Stimulated activated naive CD4-positive, alpha-beta T cell treated with Interleukin-2 at 50 U/mL for 16 hours (primary cell): ENCODE results near the gene UGT1A1.
"Not testable (repeated sequence)": the region's sequence is repeated elsewhere in the genome, so short reads cannot be mapped to it uniquely, and the experiment has no call there.

Experiments used
- DNase-seq: peaks from one replicate; lab custom pipeline; 2025; lab: John Stamatoyannopoulos, UW

The UGT1A1 gene

GRCh38 chr2:233760043-233760442 is at the start of gene UGT1A1:
TSS of gene UGT1A1 (plus strand) at chr2:233760270. CDS start at chr2:233760288, 18 bp downstream.
- no peak for DNase-seq

GRCh38 chr2:233711312-233712008 is 48.6 kb upstream of the UGT1A1 start:
- DNase-seq: peak; percentile 50

GRCh38 chr2:233712611-233713261 is 47.3 kb upstream of the UGT1A1 start, which contains the start of gene UGT1A5:
TSS of gene UGT1A5 (plus strand) at chr2:233712907. CDS start at chr2:233712992, 85 bp downstream.
- no peak for DNase-seq

- no peak for DNase-seq
These were observed 46.8 kb upstream of the UGT1A1 start for GRCh38 chr2:233713262-233713615.

DNA sequence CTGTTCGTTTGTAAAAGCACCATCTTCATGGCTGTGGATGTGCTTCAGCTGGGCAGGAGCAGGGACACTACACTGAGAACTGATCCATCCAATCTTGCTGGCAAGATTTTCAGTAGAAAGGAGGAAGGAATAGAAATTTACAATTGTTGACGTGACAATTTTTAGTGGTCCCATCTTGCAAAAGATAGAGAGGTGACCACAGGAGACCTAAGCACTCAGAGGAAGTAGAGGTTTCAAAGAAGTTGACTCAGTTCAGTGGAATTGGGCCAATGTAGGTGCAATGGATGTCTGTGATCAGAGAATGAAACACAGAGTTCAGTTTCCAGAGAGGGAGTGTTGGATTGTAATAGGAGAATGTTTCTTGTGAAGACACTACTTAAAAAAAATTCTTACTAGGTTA is 45.9 kb upstream of the UGT1A1 start:
- DNase-seq: no peak

- no peak for DNase-seq
These were observed 41.5 kb upstream of the UGT1A1 start, which contains the start of gene UGT1A4 for GRCh38 chr2:233718552-233718951. TSS of gene UGT1A4 (plus strand) at chr2:233718736. CDS start at chr2:233718821, 85 bp downstream.

DNA sequence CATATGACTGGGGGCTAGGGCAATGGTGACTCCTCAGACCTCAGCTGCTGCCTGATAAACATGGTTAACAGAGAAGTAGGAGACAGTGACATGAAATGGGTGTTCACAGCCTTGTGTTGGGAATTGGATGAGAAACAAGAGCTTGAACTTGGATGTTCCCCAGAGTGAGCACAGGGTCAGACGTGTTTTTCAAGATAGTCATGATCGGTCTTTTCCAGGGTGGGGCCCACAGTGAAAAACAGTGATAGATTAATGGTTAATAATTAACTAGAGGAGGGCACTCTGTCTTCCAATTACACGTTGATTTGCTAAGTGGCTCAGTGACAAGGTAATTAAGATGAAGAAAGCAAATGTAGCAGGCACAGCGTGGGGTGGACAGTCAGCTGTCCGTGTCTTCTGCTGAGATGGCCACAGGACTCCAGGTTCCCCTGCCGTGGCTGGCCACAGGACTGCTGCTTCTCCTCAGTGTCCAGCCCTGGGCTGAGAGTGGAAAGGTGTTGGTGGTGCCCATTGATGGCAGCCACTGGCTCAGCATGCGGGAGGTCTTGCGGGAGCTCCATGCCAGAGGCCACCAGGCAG is 31.3 kb upstream of the UGT1A1 start, which contains the start of gene UGT1A3:
Gene UGT1A3, plus strand, starts transcription at position 320 of the 579 bp plus-strand sequence. Its CDS starts 85 bp downstream, at position 405.
- DNase-seq: no peak

DNA sequence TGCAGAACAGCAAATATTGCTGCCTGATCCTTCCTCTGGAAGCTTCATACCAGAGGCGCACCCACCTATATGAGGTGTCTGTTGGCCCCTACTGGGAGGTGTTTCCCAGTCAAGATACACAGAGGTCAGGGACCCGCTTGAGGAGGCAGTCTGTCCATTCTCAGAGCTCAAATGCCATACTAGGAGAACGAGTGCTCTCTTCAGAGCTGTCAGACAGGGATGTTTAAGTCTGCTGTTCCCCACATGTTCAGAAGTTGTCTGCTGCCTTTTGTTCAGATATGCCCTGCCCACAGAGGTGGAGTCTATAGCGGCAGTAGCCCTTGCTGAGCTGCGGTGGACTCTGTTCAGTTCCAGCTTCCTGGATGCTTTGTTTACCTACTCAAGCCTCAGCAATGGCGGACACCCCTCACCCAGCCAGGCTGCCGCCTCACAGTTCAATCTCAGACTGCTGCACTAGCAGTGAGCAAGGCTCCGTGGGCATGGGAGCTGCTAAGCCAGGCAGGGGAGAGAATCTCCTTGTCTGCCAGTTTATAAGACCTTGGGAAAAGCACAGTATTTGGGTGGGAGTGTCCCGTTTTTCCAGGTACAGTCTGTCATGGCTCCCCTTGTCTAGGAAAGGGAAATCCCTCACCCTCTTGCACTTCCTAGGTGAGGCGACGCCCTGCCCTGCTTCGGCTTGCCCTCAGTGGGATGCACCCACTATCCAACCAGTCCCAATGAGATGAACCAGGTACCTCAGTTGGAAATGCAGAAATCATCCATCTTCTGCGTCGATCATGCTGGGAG is 23.0 kb upstream of the UGT1A1 start:
- not testable (repeated sequence) for DNase-seq

DNA sequence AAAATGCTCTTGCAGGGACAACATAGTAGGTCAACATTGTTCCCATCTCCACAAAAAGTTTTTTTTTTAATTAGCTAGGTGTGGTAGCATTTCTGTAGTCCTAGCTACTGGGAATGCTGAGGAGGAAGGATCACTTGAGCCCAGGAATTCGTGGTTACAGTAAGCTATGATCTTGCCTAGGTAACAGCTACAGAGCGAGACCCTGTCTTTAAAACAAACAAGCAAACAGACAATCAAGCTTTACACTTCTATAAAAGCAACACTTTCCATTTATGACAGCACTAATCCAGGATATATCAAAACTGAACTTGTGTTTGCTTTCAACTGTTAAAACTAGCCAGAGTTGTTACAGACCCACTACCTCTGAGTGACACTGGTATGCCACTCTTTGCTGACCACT is 19.2 kb upstream of the UGT1A1 start:
- no peak for DNase-seq

DNA sequence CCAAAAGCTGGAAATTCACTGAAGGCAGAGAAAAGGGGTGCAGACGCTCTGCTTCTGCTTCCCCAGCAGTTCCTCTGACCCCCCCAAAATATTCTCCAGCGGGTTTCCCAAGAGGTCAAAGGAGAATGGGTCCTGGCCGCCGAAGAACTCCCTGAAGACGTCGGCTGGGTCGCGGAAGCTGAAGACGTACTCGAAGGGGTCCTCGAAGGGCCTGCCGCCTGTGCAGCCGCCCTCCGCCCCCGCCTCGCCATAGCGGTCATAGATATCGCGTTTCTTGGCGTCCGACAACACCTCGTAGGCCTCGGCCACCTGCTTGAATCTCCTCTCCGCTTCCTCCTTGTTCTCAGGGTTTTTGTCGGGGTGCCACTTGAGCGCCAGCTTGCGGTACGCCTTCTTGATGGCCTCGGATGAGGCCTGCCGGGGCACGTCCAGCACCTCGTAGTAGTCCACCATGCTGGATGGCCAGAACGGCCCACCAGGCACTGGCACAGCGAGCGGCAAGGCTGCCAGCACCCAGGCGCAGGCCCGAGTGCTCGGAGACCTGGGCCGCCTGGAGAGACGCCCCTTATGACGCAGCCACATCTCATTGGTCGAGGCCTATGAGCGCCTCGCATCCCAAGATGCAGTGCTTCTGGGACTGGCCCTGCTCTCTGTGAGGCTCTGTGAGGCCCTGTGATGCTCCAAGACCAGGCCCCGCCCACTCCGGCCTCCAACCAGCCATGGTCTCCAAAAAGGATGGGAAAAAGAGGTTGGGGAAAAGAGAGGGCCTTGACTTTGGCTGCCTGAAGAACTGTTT is 16.4 kb upstream of the UGT1A1 start:
- no peak for DNase-seq

DNA sequence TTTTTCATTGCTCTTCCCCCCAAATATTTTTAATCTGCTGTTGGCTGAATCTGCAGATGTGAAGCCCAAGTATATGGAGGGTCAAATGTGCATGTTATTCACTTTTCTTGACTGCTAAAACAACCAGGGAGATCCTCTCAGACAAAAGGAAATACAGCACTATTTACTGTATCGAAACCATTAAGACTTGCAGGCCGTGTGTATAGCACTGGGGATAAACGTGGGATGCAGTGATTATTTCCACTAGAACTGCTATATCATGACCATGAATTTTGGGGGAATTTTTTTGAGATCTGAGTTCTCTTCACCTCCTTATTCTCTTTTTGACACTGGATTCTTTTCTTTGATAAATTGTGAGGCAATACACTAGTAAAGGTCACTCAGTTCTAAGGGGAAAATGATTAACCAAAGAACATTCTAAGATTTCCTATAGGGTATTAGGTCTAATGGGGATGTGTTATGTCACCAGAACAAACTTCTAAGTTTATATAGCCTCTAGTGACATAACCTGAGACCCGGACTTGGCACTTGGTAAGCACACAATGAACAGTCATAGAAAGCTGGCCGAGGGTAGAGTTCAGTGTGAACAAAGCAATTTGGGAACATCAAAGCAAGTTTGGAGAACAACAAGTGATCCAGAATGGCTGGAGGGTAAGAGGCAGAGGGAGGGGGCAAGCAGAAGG is 14.9 kb upstream of the UGT1A1 start:
- DNase-seq: no peak

- DNase-seq: not testable (repeated sequence)
These were observed 14.2 kb upstream of the UGT1A1 start for GRCh38 chr2:233745838-233746237.

DNA sequence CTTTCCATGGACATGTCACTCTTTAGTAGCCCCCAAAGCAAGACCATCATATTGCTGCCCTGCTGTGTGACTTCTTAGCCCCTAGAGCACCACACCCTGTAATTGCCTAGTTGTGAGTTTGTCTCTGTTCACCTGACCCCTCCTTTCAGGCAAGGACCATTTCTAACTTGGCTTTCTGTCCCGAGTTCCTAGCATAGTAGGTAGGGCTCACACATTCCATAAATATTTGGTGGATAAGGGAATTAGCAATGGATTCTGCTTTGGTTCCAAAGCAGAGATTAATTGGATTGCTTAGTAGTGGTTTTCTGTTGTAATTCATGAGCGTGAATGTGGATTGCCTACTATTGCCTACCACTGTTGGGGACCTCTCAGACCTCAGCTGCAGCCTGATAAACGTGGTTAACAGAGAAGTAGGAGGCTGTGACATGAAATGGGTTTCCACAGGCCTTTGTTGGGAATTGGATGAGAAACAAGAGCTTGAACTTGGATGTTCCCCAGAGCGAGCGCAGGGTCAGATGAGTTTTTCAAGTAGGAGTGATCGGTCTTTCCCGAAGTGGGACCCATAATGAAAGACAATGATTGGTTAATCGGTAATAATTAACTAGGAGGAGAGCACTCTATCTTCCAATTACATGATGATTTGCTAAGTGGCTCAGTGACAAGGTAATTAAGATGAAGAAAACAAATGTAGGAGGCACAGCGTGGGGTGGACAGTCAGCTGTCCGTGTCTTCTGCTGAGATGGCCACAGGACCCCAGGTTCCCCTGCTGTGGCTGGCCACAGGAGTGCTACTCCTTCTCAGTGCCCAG is 13.4 kb upstream of the UGT1A1 start:
- no peak for DNase-seq

- no peak for DNase-seq
These were observed 12.9 kb upstream of the UGT1A1 start for GRCh38 chr2:233747283-233747544.

DNA sequence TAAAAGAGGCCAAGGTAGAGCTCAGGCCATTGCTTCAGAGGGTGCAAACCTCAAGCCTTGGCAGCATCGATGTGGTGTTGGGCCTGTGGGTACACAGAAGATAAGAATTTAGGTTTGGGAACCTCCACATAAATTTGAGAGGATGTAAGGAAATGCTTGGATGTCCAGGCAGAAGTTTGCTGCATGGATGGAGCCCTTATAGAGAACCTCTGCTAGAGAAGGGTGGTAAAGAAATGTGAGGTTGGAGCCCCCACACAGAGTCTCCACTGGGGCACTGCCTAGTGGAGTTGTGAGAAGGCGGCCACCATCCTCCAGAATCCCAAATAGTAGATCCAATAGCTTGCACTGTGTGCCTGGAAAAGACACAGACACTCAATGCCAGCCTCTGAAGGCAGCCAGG is 9.4 kb upstream of the UGT1A1 start:
- DNase-seq: not testable (repeated sequence)

- DNase-seq: not testable (repeated sequence)
These were observed 8.7 kb upstream of the UGT1A1 start for GRCh38 chr2:233751212-233752009.

DNA sequence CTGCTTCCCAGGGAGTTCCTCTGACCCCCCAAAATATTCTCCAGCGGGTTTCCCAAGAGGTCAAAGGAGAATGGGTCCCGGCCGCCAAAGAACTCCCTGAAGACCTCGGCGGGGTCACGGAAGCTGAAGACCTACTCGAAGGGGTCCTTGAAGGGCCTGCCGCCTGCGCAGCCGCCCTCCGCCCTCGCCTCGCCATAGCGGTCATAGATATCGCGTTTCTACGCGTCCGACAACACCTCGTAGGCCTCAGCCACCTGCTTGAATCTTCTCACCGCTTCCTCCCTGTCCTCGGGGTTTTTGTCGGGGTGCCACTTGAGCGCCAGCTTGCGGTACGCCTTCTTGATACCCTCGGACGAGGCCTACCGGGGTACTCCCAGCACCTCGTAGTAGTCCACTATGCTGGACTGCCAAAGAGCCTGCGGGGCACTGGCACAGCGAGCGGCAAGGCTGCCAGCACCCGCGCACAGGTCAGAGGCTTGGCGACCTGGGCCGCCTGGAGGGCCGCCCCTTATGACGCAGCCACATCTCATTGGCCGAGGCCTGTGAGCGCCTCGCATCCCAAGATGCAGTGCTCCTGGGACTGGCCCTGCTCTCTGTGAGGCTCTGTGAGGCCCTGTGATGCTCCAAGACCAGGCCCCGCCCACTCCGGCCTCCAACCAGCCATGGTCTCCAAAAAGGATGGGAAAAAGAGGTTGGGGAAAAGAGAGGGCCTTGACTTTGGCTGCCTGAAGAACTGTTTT is 5.0 kb upstream of the UGT1A1 start:
- DNase-seq: no peak

DNA sequence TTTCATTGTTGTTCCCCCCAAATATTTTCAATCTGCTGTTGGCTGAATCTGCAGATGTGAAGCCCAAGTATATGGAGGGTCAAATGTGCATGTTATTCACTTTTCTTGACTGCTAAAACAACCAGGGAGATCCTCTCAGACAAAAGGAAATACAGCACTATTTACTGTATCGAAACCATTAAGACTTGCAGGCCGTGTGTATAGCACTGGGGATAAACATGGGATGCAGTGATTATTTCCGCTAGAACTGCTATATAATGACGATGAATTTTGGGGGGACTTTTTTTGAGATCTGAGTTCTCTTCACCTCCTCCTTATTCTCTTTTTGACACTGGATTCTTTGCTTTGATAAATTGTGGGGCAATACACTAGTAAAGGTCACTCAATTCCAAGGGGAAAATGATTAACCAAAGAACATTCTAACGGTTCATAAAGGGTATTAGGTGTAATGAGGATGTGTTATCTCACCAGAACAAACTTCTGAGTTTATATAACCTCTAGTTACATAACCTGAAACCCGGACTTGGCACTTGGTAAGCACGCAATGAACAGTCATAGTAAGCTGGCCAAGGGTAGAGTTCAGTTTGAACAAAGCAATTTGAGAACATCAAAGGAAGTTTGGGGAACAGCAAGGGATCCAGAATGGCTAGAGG is 3.5 kb upstream of the UGT1A1 start:
- DNase-seq: no peak
